ENCODE measurements around the gene RNF220. TPM values are rescaled to one million over a fixed set of nuclear protein-coding genes. Genes with fewer than 3 reads are reported as not detected.

RNF220 gene
- total RNA-seq, 3 donors from 2014 or later = 130 to 140 (median 139) TPM

GRCh38 chr1:44524655-44525500 lies 119.8 kb downstream of the RNF220 start:
- H3K27me3 Mint-ChIP-seq (ENCODE audit: low read depth) = peaks cover 4% of the 10 kb centered on the region
- DNase-seq = no peak
- H3K4me1 Mint-ChIP-seq (ENCODE audit: low read depth) = no peaks in the 10 kb centered on the region
- no peak for ATAC-seq
- H3K36me3 Mint-ChIP-seq (ENCODE audit: insufficient read depth) = no peaks in the 10 kb centered on the region
- H3K9me3 Mint-ChIP-seq = no peaks in the 10 kb centered on the region
- no peak overlapping the region for H3K4me3 Mint-ChIP-seq

GRCh38 chr1:44526295-44527073 lies 121.4 kb downstream of the RNF220 start:
- H3K4me1 Mint-ChIP-seq (ENCODE audit: low read depth) = no peaks in the 10 kb centered on the region
- no peak overlapping the region for H3K4me3 Mint-ChIP-seq
- DNase-seq = no peak
- H3K27me3 Mint-ChIP-seq (ENCODE audit: low read depth) = no peaks in the 10 kb centered on the region
- H3K9me3 Mint-ChIP-seq = no peaks in the 10 kb centered on the region
- no peak for ATAC-seq
- H3K36me3 Mint-ChIP-seq (ENCODE audit: insufficient read depth) = no peaks in the 10 kb centered on the region

- peaks cover 5% of the 10 kb centered on the region for H3K27me3 Mint-ChIP-seq (ENCODE audit: low read depth)
- DNase-seq = no peak
- H3K4me3 Mint-ChIP-seq = no peak overlapping the region
- ATAC-seq = peak; percentile 34 to 66
- no peaks in the 10 kb centered on the region for H3K36me3 Mint-ChIP-seq (ENCODE audit: insufficient read depth)
- peaks cover 6% of the 10 kb centered on the region for H3K4me1 Mint-ChIP-seq (ENCODE audit: low read depth)
- H3K9me3 Mint-ChIP-seq = no peaks in the 10 kb centered on the region
Observed at GRCh38 chr1:44531785-44532566, 126.9 kb downstream of the RNF220 start.

- ATAC-seq (no peak), DNase-seq (no peak)
- no peaks in the 10 kb centered on the region for H3K9me3 Mint-ChIP-seq
- no peaks in the 10 kb centered on the region for H3K36me3 Mint-ChIP-seq (ENCODE audit: insufficient read depth)
- H3K27me3 Mint-ChIP-seq (ENCODE audit: low read depth) = peaks cover 5% of the 10 kb centered on the region
- peaks cover 6% of the 10 kb centered on the region for H3K4me1 Mint-ChIP-seq (ENCODE audit: low read depth)
- no peak overlapping the region for H3K4me3 Mint-ChIP-seq
Observed at GRCh38 chr1:44532567-44532944, 127.5 kb downstream of the RNF220 start.

- Mint-ChIP-seq H3K4me3 (no peak overlapping the region), H3K36me3 (ENCODE audit: insufficient read depth) (no peaks in the 10 kb centered on the region), H3K4me1 (ENCODE audit: low read depth) (peaks cover 6% of the 10 kb centered on the region), H3K27me3 (ENCODE audit: low read depth) (peaks cover 13% of the 10 kb centered on the region), H3K9me3 (no peaks in the 10 kb centered on the region)
- ATAC-seq (no peak), DNase-seq (no peak)
Observed at GRCh38 chr1:44534771-44535170, 129.7 kb downstream of the RNF220 start.

- Mint-ChIP-seq H3K4me3 (no peak overlapping the region), H3K9me3 (no peaks in the 10 kb centered on the region), H3K36me3 (ENCODE audit: insufficient read depth) (no peaks in the 10 kb centered on the region), H3K4me1 (ENCODE audit: low read depth) (peaks cover 6% of the 10 kb centered on the region), H3K27me3 (ENCODE audit: low read depth) (peaks cover 15% of the 10 kb centered on the region)
- no peak for ATAC-seq
- DNase-seq = no peak
Observed at GRCh38 chr1:44536357-44537209, 131.5 kb downstream of the RNF220 start.

GRCh38 chr1:44537538-44537937 lies 132.5 kb downstream of the RNF220 start:
- no peaks in the 10 kb centered on the region for H3K9me3 Mint-ChIP-seq

GRCh38 chr1:44537956-44538355 lies 132.9 kb downstream of the RNF220 start:
- Mint-ChIP-seq H3K4me3 (no peak overlapping the region), H3K9me3 (no peaks in the 10 kb centered on the region), H3K4me1 (ENCODE audit: low read depth) (no peaks in the 10 kb centered on the region), H3K36me3 (ENCODE audit: insufficient read depth) (no peaks in the 10 kb centered on the region), H3K27me3 (ENCODE audit: low read depth) (peaks cover 15% of the 10 kb centered on the region)
- ATAC-seq (no peak), DNase-seq (no peak)

More at GRCh38 chr1:44537538-44537937, 132.5 kb downstream of the RNF220 start:
- no peak for DNase-seq
- peaks cover 15% of the 10 kb centered on the region for H3K27me3 Mint-ChIP-seq (ENCODE audit: low read depth)
- H3K36me3 Mint-ChIP-seq (ENCODE audit: insufficient read depth) = no peaks in the 10 kb centered on the region
- H3K4me1 Mint-ChIP-seq (ENCODE audit: low read depth) = no peaks in the 10 kb centered on the region
- H3K4me3 Mint-ChIP-seq = no peak overlapping the region
- ATAC-seq = no peak

GRCh38 chr1:44539991-44540730 lies 135.1 kb downstream of the RNF220 start:
- H3K27me3 Mint-ChIP-seq (ENCODE audit: low read depth) = peaks cover 13% of the 10 kb centered on the region
- no peak for DNase-seq

GRCh38 chr1:44542420-44543063 lies 137.5 kb downstream of the RNF220 start:
- Mint-ChIP-seq H3K4me1 (ENCODE audit: low read depth) (no peaks in the 10 kb centered on the region), H3K9me3 (no peaks in the 10 kb centered on the region), H3K4me3 (no peak overlapping the region), H3K27me3 (ENCODE audit: low read depth) (peaks cover 14% of the 10 kb centered on the region), H3K36me3 (ENCODE audit: insufficient read depth) (no peaks in the 10 kb centered on the region)
- no peak for ATAC-seq
- DNase-seq = no peak

More at GRCh38 chr1:44539991-44540730, 135.1 kb downstream of the RNF220 start:
- H3K9me3 Mint-ChIP-seq = no peaks in the 10 kb centered on the region
- H3K4me1 Mint-ChIP-seq (ENCODE audit: low read depth) = no peaks in the 10 kb centered on the region
- H3K36me3 Mint-ChIP-seq (ENCODE audit: insufficient read depth) = no peaks in the 10 kb centered on the region
- no peak overlapping the region for H3K4me3 Mint-ChIP-seq
- ATAC-seq = no peak

- Mint-ChIP-seq H3K9me3 (no peaks in the 10 kb centered on the region), H3K4me1 (ENCODE audit: low read depth) (no peaks in the 10 kb centered on the region), H3K36me3 (ENCODE audit: insufficient read depth) (no peaks in the 10 kb centered on the region), H3K4me3 (no peak overlapping the region), H3K27me3 (ENCODE audit: low read depth) (peaks cover 12% of the 10 kb centered on the region)
- no peak for ATAC-seq
- DNase-seq = no peak
Observed at GRCh38 chr1:44543064-44543744, 138.1 kb downstream of the RNF220 start.

- Mint-ChIP-seq H3K36me3 (ENCODE audit: insufficient read depth) (no peaks in the 10 kb centered on the region), H3K4me3 (no peak overlapping the region), H3K9me3 (no peaks in the 10 kb centered on the region), H3K4me1 (ENCODE audit: low read depth) (no peaks in the 10 kb centered on the region), H3K27me3 (ENCODE audit: low read depth) (peaks cover 11% of the 10 kb centered on the region)
- no peak for ATAC-seq
- DNase-seq = no peak
Observed at GRCh38 chr1:44543786-44544185, 138.7 kb downstream of the RNF220 start.
